SIG-M5 treated with dmso at 0.1 percent for 504 hours (cell line): ENCODE measurements around the gene CHRM1.

Source experiments
- DNase-seq: peaks from one replicate; lab custom pipeline; 2025; ENCODE audit not compliant: unreplicated experiment; lab: John Stamatoyannopoulos, UW

The CHRM1 gene

GRCh38 chr11:62925745-62926679 lies 4.8 kb upstream of the CHRM1 start:
- DNase-seq: no peak

GRCh38 chr11:62925308-62925707 lies 4.1 kb upstream of the CHRM1 start:
- DNase-seq: no peak

GRCh38 chr11:62923601-62924411 lies 2.6 kb upstream of the CHRM1 start:
- DNase-seq: no peak

GRCh38 chr11:62922653-62923431 lies 1.7 kb upstream of the CHRM1 start:
- no peak for DNase-seq

GRCh38 chr11:62922189-62922589 lies 1.0 kb upstream of the CHRM1 start:
- DNase-seq: no peak

- no peak for DNase-seq
These were observed 518 bp upstream of the CHRM1 start for GRCh38 chr11:62921573-62922188.

- DNase-seq: no peak
These were observed 1.1 kb downstream of the CHRM1 start for GRCh38 chr11:62919898-62920640.

GRCh38 chr11:62919476-62919875 lies 1.7 kb downstream of the CHRM1 start:
- DNase-seq: no peak

GRCh38 chr11:62918531-62918930 lies 2.6 kb downstream of the CHRM1 start:
- DNase-seq: no peak

- DNase-seq: no peak
These were observed 3.2 kb downstream of the CHRM1 start for GRCh38 chr11:62917906-62918502.

GRCh38 chr11:62914416-62914815 lies 6.7 kb downstream of the CHRM1 start:
- no peak for DNase-seq

GRCh38 chr11:62912268-62912667 lies 8.9 kb downstream of the CHRM1 start:
- no peak for DNase-seq

- DNase-seq: no peak
These were observed 9.7 kb downstream of the CHRM1 start for GRCh38 chr11:62911137-62912130.

GRCh38 chr11:62910141-62910882 lies 10.9 kb downstream of the CHRM1 start:
- no peak for DNase-seq

- no peak for DNase-seq
These were observed 11.9 kb downstream of the CHRM1 start for GRCh38 chr11:62909107-62909894.

- DNase-seq: no peak
These were observed 12.6 kb downstream of the CHRM1 start for GRCh38 chr11:62908468-62909072.
